ENCODE results near the gene RIMBP2.
"Not testable (repeated sequence)": the region's sequence is repeated elsewhere in the genome, so short reads cannot be mapped to it uniquely, and the experiment has no call there.

The RIMBP2 gene

DNA sequence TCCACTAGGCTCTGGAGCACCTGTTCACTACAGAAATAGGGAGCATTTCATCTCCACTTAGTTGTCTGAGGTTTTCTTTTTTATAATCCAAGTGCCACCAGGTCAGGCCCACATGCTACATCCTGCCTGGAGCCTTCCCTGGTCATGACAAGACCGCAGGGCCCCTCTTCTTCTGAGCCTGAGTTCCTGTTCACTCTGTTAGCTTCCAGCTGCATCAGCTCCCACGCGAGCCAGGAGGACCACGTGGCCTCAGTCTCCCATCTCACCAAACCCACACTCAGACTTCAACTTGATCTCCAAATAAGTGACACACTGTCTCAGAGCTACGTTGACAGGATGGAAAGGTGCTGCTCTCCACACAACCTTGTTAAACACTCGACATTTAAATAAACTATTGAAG lies 21.0 kb downstream of the RIMBP2 start:
- TF ChIP-seq, protein P1, sequence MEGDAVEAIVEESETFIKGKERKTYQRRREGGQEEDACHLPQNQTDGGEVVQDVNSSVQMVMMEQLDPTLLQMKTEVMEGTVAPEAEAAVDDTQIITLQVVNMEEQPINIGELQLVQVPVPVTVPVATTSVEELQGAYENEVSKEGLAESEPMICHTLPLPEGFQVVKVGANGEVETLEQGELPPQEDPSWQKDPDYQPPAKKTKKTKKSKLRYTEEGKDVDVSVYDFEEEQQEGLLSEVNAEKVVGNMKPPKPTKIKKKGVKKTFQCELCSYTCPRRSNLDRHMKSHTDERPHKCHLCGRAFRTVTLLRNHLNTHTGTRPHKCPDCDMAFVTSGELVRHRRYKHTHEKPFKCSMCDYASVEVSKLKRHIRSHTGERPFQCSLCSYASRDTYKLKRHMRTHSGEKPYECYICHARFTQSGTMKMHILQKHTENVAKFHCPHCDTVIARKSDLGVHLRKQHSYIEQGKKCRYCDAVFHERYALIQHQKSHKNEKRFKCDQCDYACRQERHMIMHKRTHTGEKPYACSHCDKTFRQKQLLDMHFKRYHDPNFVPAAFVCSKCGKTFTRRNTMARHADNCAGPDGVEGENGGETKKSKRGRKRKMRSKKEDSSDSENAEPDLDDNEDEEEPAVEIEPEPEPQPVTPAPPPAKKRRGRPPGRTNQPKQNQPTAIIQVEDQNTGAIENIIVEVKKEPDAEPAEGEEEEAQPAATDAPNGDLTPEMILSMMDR (conservative IDR thresholded peaks at IDR 0.05) = no peak
- no peak overlapping the region for H3K27ac ChIP-seq

DNA sequence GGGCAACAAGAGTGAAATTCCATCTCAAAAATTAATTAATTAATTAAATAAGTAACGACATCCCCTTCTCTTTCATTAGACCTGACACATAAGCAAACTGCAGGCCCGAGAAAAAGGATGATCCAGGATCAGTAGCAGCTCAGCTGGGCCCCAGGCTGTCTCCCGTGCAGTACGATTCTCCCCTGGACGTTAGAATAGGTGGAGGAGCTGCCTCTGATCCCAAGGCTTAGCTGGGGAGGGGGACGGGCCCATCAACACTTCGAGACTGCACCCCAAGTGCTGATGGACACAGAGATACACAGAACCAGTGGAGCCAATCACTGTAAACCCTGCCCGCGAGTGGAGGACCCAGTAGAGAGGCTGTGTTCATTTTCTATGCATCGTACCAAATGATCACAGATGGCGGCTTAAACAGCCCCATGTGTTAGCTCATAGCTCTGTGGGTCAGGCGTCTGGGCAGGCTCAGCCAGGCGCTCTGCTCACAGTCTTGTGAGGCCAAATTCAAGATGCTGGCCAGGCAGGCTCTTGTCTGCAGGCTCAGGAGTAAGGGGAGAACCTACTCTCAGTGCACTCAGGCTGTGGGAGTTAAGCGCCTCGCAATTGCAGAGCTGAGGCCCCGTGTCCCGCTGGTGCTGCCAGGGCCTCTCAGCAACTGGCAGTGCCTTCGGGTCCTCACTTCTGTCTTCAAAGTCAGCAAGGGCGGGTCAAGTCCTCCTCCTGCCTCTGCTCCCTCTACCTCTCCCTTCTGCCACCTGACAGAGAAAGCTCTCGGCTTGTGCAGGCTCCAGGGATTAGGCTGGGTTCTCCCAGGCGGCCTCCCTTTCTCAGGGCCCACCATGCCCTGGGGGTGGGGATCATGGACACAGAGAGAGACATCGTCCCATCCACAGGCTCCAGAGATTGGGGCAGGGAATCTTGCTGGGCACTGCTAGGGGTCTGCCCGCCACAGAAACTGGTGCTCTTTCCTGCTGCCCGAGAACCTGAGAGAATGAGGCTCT lies 26.4 kb downstream of the RIMBP2 start:
- no peak overlapping the region for H3K27ac ChIP-seq
- TF ChIP-seq, protein P1 (conservative IDR thresholded peaks at IDR 0.05) = no peak

DNA sequence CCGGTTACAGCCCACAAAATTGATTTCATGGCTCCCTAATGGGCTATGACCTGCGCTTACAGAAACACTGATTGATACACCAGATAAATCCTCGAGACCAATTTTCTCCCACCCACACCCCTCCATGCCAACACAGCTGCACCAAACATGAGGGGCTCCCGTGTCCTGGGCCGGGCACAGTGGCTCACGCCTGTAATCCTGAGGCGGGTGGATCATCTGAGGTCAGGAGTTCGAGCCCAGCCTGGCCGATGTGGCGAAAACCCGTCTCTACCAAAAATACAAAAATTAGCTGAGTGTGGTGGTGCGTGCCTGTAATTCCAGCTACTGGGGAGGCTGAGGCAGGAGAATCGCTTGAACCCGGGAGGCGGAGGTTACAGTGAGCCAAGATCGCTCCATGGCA lies 27.1 kb downstream of the RIMBP2 start:
- H3K27ac ChIP-seq = not testable (repeated sequence)

DNA sequence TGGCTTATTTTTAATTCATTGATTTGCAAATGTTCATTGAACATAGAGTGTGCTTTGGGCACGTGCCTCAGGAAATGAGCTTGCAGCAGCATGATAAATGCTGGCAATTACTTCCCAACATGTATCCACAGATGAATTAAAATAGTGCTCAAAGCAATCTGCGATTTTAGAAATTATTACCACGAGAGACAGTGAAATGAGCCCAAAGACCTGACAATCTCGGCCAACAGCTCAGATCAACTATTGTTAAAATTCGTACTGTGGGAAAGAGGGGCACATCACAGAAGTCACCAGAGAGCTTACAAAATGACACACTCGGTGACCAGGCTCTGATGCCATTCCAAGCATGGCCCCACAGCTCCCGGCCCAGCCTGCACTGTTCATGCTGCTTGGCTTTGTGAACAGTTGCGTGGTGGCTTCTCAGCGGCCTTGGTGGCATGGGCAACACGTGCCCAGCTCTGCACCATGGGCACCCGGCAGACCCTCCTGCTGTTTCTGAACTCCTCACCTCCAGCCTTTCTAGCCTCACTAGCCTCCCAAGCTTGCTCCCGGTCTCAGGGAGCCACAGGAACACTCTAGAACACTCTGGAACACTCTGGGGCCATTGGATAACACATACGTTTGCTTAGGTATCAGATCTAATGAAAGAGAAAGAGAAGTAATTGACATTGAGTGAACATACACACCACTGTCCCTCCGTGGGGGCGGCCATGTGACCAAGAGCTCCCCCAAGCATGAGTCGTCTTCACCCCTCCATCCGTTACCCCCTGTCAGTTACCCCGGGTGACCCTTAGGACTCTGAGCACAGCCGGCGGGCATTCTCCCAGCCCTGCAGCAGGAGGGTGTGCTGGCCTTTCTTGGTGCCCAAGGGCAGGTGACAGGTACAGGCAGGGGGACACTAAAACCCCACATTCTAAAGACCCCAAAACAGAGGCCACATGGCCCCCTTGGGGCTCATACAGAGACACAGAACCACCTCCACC lies 28.0 kb downstream of the RIMBP2 start:
- no peak overlapping the region for H3K27ac ChIP-seq
- TF ChIP-seq, protein P1 (conservative IDR thresholded peaks at IDR 0.05) = no peak

DNA sequence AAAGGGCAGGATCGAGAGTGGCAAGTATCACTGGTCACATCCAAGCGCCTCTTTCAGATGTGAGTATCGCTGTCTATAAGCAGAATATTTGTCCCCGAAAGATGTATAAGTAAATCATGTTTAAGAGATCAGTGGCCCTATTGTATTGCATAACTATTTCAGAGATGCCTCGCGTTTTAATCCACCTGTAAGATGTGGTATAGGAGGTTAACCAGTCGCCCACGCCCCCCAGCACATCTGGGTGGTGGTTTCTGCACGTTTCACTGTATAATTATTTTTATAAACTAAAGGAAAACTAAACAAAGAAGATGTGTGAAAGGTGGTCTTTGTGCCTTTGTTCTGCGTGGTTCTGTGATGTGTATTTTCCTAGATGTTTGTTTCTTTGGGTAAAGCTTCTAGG lies 28.9 kb downstream of the RIMBP2 start:
- TF ChIP-seq, protein P1 (conservative IDR thresholded peaks at IDR 0.05) = no peak
- no peak overlapping the region for H3K27ac ChIP-seq

DNA sequence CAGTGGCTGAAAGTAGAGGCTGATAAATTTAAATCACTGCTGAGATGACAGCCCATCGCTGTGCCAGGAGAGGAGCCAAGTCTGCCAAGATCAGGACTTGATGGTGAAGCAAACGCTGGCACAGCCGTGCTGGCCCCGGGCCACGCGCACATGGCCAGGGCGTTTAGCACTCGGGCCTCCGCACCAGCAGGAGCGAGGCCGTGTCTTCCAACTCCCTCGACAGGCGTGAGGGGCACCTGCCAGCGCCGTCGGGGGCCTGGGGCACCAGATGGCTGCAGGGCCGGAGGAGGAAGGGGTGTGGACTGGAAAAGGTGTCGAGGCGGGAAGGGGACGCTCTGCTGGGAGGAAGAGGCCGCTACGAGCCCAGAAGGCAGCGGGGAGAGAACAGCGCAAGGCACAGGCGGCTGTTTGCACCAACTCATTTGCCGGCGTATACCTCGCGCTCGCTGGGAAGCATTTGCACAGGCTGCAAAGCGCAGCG lies 29.5 kb downstream of the RIMBP2 start:
- TF ChIP-seq, protein P1 (conservative IDR thresholded peaks at IDR 0.05) = no peak
- H3K27ac ChIP-seq = no peak overlapping the region

DNA sequence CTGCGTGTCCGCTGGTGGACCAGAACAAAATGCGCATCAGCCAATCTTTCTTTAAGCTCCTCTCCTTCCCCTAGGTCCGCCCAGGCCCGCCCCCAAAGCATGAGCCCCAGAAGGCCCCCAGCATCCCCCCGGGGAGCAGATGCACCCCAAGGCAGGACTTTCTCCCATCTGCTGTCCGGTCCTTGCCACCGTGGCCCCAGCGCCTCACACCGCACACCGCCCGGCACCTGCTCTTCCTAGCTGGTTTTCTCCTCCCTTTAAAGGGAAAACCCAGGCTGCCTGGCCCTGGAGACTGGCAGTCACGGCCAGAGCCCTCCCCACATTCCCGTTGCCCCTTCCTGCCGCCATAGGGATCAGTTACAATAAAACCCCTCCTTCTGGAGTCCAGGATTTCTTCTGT lies 30.2 kb downstream of the RIMBP2 start:
- H3K27ac ChIP-seq = peak overlapping the region; percentile 59
- TF ChIP-seq, protein P1 (conservative IDR thresholded peaks at IDR 0.05) = no peak

All from VCaP (cell line).